Thoracic aorta (tissue), 2 donors: ENCODE measurements around the gene DRC1. TPM values are rescaled to one million over a fixed set of nuclear protein-coding genes. Genes with fewer than 3 reads are reported as not detected.

Source experiments
- ATAC-seq: fragments of 150-250 bp; one replicate; pipeline ENCODE4 v1.8.0; 2017; ENCODE audit warnings: low read depth; ENCODE audit not compliant: insufficient number of reproducible peaks, low FRiP score
- DNase-seq: peaks from one replicate; pipeline ENCODE4 v3.0.0-alpha.2; 2020; ENCODE audit warnings: low spot score
- H3K27ac ChIP-seq, 2 donors: fragments of 200-600 bp; sonication (generic); 1 replicate in 1 of 2; 2 replicates in 1 of 2; pipeline ENCODE4 v1.5.1; 2016; ENCODE audit warnings: mild to moderate bottlenecking in 2 of 2, moderate library complexity in 2 of 2
- H3K27me3 ChIP-seq: fragments of 200-600 bp; sonication (generic); replicated peaks from 2 replicates; pipeline ENCODE4 v1.6.0; 2016; ENCODE audit warnings: mild to moderate bottlenecking; ENCODE audit not compliant: insufficient read depth
- H3K36me3 ChIP-seq: fragments of 200-600 bp; sonication (generic); one replicate; pipeline ENCODE4 v1.5.1; 2016
- H3K4me1 ChIP-seq, 2 donors: fragments of 200-600 bp; sonication (generic); 1 replicate in 1 of 2; 2 replicates in 1 of 2; pipeline versions ENCODE4 v1.5.1 to v1.6.0; 2016; ENCODE audit warnings: low read depth in 2 of 2, mild to moderate bottlenecking in 1 of 2; ENCODE audit not compliant: control insufficient read depth in 1 of 2
- H3K4me3 ChIP-seq: fragments of 200-600 bp; sonication (generic); 2 replicates; pipeline ENCODE4 v1.5.1; 2016; ENCODE audit warnings: mild to moderate bottlenecking
- H3K9me3 ChIP-seq: fragments of 200-600 bp; sonication (generic); 2 replicates; pipeline ENCODE4 v1.5.1; 2016
- CTCF ChIP-seq: fragments of 200-600 bp; sonication (generic); IDR thresholded peaks from one replicate; pipeline ENCODE4 v1.5.1; 2019; ENCODE audit warnings: antibody characterized with exemption
- total RNA-seq, 2 donors: library from RNA; depleted of rRNA; stranded (reverse); fragments of >200 nt; gene quantifications; one replicate each; pipeline versions ENCODE4 v1.1.0 to v1.2.3, GENCODE V29; 2016

The DRC1 gene
- total RNA-seq, 2 donors from 2014 or later, result not detected

- H3K27ac ChIP-seq, result no peak overlapping the region
Measured at GRCh38 chr2:26438926-26439325, 37.2 kb downstream of the DRC1 start.

GRCh38 chr2:26442301-26442700 lies 40.6 kb downstream of the DRC1 start:
- no peak for TF ChIP-seq CTCF
- H3K27ac ChIP-seq, result no peak overlapping the region
- H3K9me3 ChIP-seq, result no peaks in the 10 kb centered on the region
- H3K36me3 ChIP-seq, result no peaks in the 10 kb centered on the region
- no peaks in the 10 kb centered on the region for H3K27me3 ChIP-seq
- no peaks in the 10 kb centered on the region for H3K4me1 ChIP-seq
- DNase-seq, result no peak
- H3K4me3 ChIP-seq, result no peak overlapping the region
- no peak for ATAC-seq

More at GRCh38 chr2:26438926-26439325, 37.2 kb downstream of the DRC1 start:
- ATAC-seq, result no peak
- H3K36me3 ChIP-seq, result no peaks in the 10 kb centered on the region
- H3K9me3 ChIP-seq, result no peaks in the 10 kb centered on the region
- DNase-seq, result no peak
- no peaks in the 10 kb centered on the region for H3K27me3 ChIP-seq
- TF ChIP-seq CTCF, result no peak
- H3K4me3 ChIP-seq, result no peak overlapping the region
- no peaks in the 10 kb centered on the region for H3K4me1 ChIP-seq

DNA sequence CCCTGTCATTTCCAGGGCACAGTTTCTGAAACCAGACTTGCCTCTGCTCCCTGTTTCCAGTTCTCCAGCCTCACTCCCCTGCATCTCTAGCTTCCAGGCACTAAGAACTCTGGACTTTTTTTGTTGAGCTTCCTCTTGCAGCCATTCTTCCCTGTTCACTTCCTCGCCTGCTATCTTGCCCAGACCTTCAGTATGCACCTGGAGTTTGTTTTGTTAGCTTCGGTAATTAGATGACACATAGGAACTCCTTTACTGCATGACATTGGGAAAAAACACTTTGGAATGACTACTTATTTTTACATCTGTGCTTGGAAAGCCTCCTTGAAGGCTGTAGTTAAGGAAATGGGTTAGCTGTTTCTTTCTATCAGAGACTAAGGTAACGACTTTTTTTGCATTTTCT lies 41.0 kb downstream of the DRC1 start:
- no peak for DNase-seq
- ATAC-seq, result no peak
- no peaks in the 10 kb centered on the region for H3K36me3 ChIP-seq
- H3K27ac ChIP-seq, result no peak overlapping the region
- H3K27me3 ChIP-seq, result no peaks in the 10 kb centered on the region
- H3K9me3 ChIP-seq, result no peaks in the 10 kb centered on the region
- no peak overlapping the region for H3K4me3 ChIP-seq
- H3K4me1 ChIP-seq, result no peaks in the 10 kb centered on the region
- TF ChIP-seq CTCF, result no peak

- DNase-seq (no peak), ATAC-seq (no peak)
- no peaks in the 10 kb centered on the region for H3K4me1 ChIP-seq
- H3K9me3 ChIP-seq, result no peaks in the 10 kb centered on the region
- H3K27ac ChIP-seq, result no peak overlapping the region
- H3K27me3 ChIP-seq, result no peaks in the 10 kb centered on the region
- TF ChIP-seq CTCF, result no peak
- H3K4me3 ChIP-seq, result no peak overlapping the region
- H3K36me3 ChIP-seq, result no peaks in the 10 kb centered on the region
Measured at GRCh38 chr2:26444236-26444635, 42.5 kb downstream of the DRC1 start.

DNA sequence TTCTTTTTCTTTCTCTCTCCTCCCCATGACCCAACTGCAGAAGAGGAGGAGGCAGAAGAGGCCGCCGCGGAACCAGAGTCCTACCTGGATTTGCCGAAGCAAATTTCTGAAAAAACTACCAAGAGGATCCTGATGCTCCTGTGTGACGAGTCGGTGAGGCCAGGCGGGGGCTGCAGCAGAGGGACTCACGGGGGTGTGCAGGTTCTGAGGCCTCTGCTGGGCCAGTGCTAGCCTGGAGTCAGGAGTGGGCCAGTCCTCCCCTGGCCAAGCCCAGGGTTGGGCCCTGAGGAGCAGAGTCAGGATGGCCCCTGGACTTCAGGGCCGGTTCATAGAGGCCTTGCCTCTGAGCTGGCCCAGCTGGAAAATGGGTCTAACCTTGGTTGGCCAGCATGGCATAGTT lies 46.9 kb downstream of the DRC1 start:
- H3K9me3 ChIP-seq, result no peaks in the 10 kb centered on the region
- H3K27me3 ChIP-seq, result no peaks in the 10 kb centered on the region
- no peak for DNase-seq
- no peak overlapping the region for H3K27ac ChIP-seq
- H3K4me3 ChIP-seq, result no peak overlapping the region
- no peaks in the 10 kb centered on the region for H3K36me3 ChIP-seq
- no peak for ATAC-seq
- TF ChIP-seq CTCF, result no peak
- no peaks in the 10 kb centered on the region for H3K4me1 ChIP-seq
